Pancreas (tissue), 10 donors: ENCODE data around the gene ZBTB16. TPM values are rescaled to one million over a fixed set of nuclear protein-coding genes. Genes with fewer than 3 reads are reported as not detected.

Source experiments
- ATAC-seq, 4 donors: fragments of 200-7000 bp; cut with Tn5 transposase; one replicate each; pipeline versions ENCODE4 v1.8.0 to v1.9.1; 2020; ENCODE audit warnings: mild to moderate bottlenecking in 4 of 4, moderate library complexity in 4 of 4
- DNase-seq, 6 donors: peaks; one replicate each; pipeline ENCODE4 v3.0.0-alpha.2; 2020
- FAIRE-seq: peaks from 2 replicates; lab custom pipeline; 2012; peaks lifted over from hg19 to GRCh38; lab: Jason Lieb, UNC
- H3K27ac ChIP-seq, 4 donors: fragments of 200-600 bp; sonication (generic); 1 replicate in 3 of 4; 2 replicates in 1 of 4; pipeline versions ENCODE4 v1.5.0 to v1.8.0; 2020
- H3K27me3 ChIP-seq, 4 donors: fragments of 200-600 bp; one replicate each; pipeline ENCODE4 v1.8.0; 2021
- H3K36me3 ChIP-seq, 3 donors: fragments of 200-600 bp; sonication (generic) in 1 of 3; one replicate each; pipeline versions ENCODE4 v1.5.0 to v1.8.0; 2020 to 2021
- H3K4me1 ChIP-seq, 3 donors: fragments of 200-600 bp; one replicate each; pipeline ENCODE4 v1.8.0; 2021
- H3K4me3 ChIP-seq, 4 donors: fragments of 200-600 bp; sonication (generic) in 2 of 4; one replicate each; pipeline versions ENCODE4 v1.5.0 to v1.8.0; 2020 to 2021
- H3K9me3 ChIP-seq, 4 donors: fragments of 200-600 bp; one replicate each; pipeline ENCODE4 v1.8.0; 2021
- CTCF ChIP-seq, 4 donors: fragments of 200-600 bp; sonication (generic) in 3 of 4; IDR thresholded peaks; one replicate each; pipeline versions ENCODE4 v1.5.0 to v1.8.0; 2021; ENCODE audit warnings: antibody characterized with exemption in 4 of 4
- WGBS, 2 donors: extraction: QIAGEN DNeasy Blood & Tissue Kit; methylation state at CpG; one replicate each; pipeline ENCODE4 v1.1.7; 2013; 5-methylcytosine and 5-hydroxymethylcytosine counted together
- intact Hi-C, 3 donors: fragments of 100-400 bp; cut with DNase I; formaldehyde crosslinking; loops; one replicate each; pipeline versions ENCODE4 v1.11.1 to v1.14.2; 2022
- polyA plus RNA-seq, 2 donors: library from polyadenylated mRNA; stranded (reverse); fragments of 200-250 nt; gene quantifications; one replicate each; pipeline ENCODE4 v1.2.3, GENCODE V29; 2013
- total RNA-seq, 6 donors: library from RNA; stranded (reverse); fragmentation: NEBNext Ultra II Directional in 4 of 6; extraction: Animal tissue kit (Norgen Biotek cat#: 25700) in 4 of 6; gene quantifications; one replicate each; pipeline versions ENCODE4 v1.2.1 to v1.2.4, GENCODE V29; 2021 to 2023
- donor health status: healthy with polysubstance abuse.
- donor health status: DM: no; HTN: no; CAD: no; lungs with moderate emphysema.
- donor health status: DM: no; HTN: no; CAD: no.
- donor health status: control.
- donor health status: control.
- donor health status: Bipolar disorder and iron deficiency.
- donor health status: DM: yes; HTN: yes; CAD: no.
- donor health status: DM: no; HTN: no; CAD: no.
- donor health status: DM: no; HTN: no; CAD: no.
- donor health status: DM: yes; HTN: yes; CAD: no.

The ZBTB16 gene
- total and polyA plus RNA-seq, 8 donors, result 8.1 to 76.4 (median 42.3) TPM

DNA sequence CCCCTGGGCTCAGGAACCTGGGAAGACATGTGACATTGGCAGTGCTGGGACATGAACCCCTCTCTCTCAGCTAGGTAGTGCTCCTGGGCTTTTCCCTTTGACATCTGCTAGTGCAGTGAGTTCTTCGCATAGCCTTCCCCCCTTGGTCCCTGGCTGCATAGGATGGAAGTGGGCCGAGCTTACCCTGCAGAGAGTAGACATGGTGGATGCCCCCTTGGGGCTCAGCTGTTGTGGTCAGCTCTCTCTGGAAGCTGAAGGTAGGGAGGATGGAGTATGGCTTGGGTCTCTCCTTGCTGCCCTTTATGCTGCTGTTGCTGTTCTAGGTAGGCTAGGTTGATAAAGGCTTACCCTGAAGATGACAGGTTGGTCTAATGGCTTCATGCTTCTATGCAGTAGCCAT, 92.1 kb downstream of the ZBTB16 start:
- WGBS, 2 donors, result 95 to 100% methylated on average over 2 of the region's 2 CpGs
- no peak overlapping the region for H3K27ac ChIP-seq
- FAIRE-seq, result no peak

GRCh38 chr11:114152162-114152561, 92.7 kb downstream of the ZBTB16 start:
- intact Hi-C loops, result loop anchor here in 1 of 3 donors (10.0 kb wide), 1 partner anchor 47 kb away; no protein-coding TSS in a partner anchor
- 94 to 95% methylated on average over 3 of the region's 3 CpGs for WGBS, 2 donors
- FAIRE-seq (no peak), ATAC-seq (no peak), DNase-seq (no peak)
- no peak for TF ChIP-seq CTCF (IDR thresholded peaks at IDR 0.05)
- Histone ChIP-seq H3K4me1 (peaks cover 35 to 54% (median 42%) of the 10 kb centered on the region in 3 donors), H3K36me3 (peaks cover 0 to 11% (median 10%) of the 10 kb centered on the region in 3 donors), H3K27ac (no peak overlapping the region), H3K27me3 (no peaks in the 10 kb centered on the region), H3K9me3 (no peaks in the 10 kb centered on the region), H3K4me3 (no peak overlapping the region)

More for the DNA sequence above, 92.1 kb downstream of the ZBTB16 start:
- DNase-seq (no peak), ATAC-seq (no peak)
- peaks cover 35 to 58% (median 45%) of the 10 kb centered on the region in 3 donors for H3K4me1 ChIP-seq
- H3K9me3 ChIP-seq, result no peaks in the 10 kb centered on the region
- TF ChIP-seq CTCF (IDR thresholded peaks at IDR 0.05), result no peak
- no peaks in the 10 kb centered on the region for H3K27me3 ChIP-seq
- H3K4me3 ChIP-seq, result no peak overlapping the region
- intact Hi-C loops, result loop anchor here in 1 of 3 donors (10.0 kb wide), 1 partner anchor 47 kb away; no protein-coding TSS in a partner anchor
- H3K36me3 ChIP-seq, result peaks cover 0 to 6% (median 5%) of the 10 kb centered on the region in 3 donors

- WGBS, 2 donors, result 65 to 79% methylated on average over 2 of the region's 2 CpGs
- no peak overlapping the region for H3K27ac ChIP-seq
- H3K9me3 ChIP-seq, result no peaks in the 10 kb centered on the region
- intact Hi-C loops, result loop anchor here in 1 of 3 donors (10.0 kb wide), 1 partner anchor 48 kb away; no protein-coding TSS in a partner anchor
- FAIRE-seq (no peak), ATAC-seq (no peak), DNase-seq (no peak)
- H3K4me1 ChIP-seq, result peaks cover 31 to 50% (median 36%) of the 10 kb centered on the region in 3 donors
- H3K27me3 ChIP-seq, result no peaks in the 10 kb centered on the region
- peaks cover 0 to 17% (median 15%) of the 10 kb centered on the region in 3 donors for H3K36me3 ChIP-seq
- TF ChIP-seq CTCF (IDR thresholded peaks at IDR 0.05), result no peak
- H3K4me3 ChIP-seq, result no peak overlapping the region
These were observed 93.3 kb downstream of the ZBTB16 start for GRCh38 chr11:114152785-114153184.

GRCh38 chr11:114153224-114153623, 93.7 kb downstream of the ZBTB16 start:
- H3K36me3 ChIP-seq, result peaks cover 0 to 21% (median 15%) of the 10 kb centered on the region in 3 donors
- intact Hi-C loops, result loop anchor here in 1 of 3 donors (10.0 kb wide), 1 partner anchor 48 kb away; no protein-coding TSS in a partner anchor
- ATAC-seq, result peak in 2 of 4 donors; percentile 3 to 5
- H3K27me3 ChIP-seq, result no peaks in the 10 kb centered on the region
- DNase-seq, result no peak
- H3K27ac ChIP-seq, result no peak overlapping the region
- TF ChIP-seq CTCF (IDR thresholded peaks at IDR 0.05), result no peak
- no peak for FAIRE-seq
- no peaks in the 10 kb centered on the region for H3K9me3 ChIP-seq
- no peak overlapping the region for H3K4me3 ChIP-seq
- peaks cover 29 to 52% (median 34%) of the 10 kb centered on the region in 3 donors for H3K4me1 ChIP-seq
- WGBS, 2 donors, result 80 to 84% methylated on average over 4 of the region's 4 CpGs
